ENCODE measurements around the gene PDGFC. TPM values are rescaled to one million over a fixed set of nuclear protein-coding genes. Genes with fewer than 3 reads are reported as not detected.
A peak's percentile ranks its signal among the peaks of the same experiment; 100 is the strongest.

The PDGFC gene
- total RNA-seq, 1 donor from 2014 or later: 42.5 TPM

DNA sequence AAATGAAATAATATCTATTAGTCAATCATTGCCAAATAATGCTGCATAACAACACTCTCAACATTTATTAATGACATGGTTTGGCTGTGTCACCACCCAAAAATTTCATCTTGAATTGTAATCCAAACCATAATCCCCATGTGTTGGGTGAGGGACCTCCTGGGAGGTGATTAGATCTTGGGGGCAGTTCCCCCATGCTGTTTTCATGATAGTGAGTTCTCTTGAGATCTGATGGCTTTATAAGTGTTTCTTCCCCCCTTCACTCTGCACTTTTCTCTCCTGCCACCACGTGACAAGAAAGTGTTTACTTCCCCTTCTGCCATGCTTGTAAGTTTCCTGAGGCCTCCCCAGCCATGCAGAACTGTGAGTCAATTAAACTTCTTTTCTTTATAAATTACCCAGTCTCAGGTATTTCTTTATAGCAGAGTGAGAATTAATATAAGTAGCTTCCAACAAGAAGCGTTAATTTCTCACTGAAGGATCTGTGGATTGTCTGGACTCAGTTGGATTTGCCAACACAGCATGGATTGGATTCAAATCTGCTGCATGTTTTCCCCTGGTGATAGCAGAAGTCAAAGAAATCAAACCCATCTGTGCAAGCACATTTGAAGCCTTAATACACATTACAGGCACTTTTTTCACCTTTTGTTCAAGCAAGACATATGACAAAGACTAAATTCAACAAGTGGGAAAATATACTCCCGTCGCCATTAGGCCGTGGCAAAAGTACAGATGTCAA, 216.6 kb downstream of the PDGFC start:
- peaks cover 15% of the 10 kb centered on the region for H3K36me3 Mint-ChIP-seq (ENCODE audit: insufficient read depth)
- no peak overlapping the region for H3K27ac Mint-ChIP-seq
- no peaks in the 10 kb centered on the region for H3K4me1 Mint-ChIP-seq (ENCODE audit: low read depth)

GRCh38 chr4:156751486-156751885, 220.1 kb downstream of the PDGFC start:
- Mint-ChIP-seq H3K27me3 (no peaks in the 10 kb centered on the region), H3K4me3 (ENCODE audit: low read depth) (no peak overlapping the region), H3K9me3 (ENCODE audit: low read depth) (peaks cover 4% of the 10 kb centered on the region), H3K27ac (no peak overlapping the region), H3K36me3 (ENCODE audit: insufficient read depth) (peaks cover 1% of the 10 kb centered on the region), H3K4me1 (ENCODE audit: low read depth) (no peaks in the 10 kb centered on the region)
- TF ChIP-seq, protein P1, sequence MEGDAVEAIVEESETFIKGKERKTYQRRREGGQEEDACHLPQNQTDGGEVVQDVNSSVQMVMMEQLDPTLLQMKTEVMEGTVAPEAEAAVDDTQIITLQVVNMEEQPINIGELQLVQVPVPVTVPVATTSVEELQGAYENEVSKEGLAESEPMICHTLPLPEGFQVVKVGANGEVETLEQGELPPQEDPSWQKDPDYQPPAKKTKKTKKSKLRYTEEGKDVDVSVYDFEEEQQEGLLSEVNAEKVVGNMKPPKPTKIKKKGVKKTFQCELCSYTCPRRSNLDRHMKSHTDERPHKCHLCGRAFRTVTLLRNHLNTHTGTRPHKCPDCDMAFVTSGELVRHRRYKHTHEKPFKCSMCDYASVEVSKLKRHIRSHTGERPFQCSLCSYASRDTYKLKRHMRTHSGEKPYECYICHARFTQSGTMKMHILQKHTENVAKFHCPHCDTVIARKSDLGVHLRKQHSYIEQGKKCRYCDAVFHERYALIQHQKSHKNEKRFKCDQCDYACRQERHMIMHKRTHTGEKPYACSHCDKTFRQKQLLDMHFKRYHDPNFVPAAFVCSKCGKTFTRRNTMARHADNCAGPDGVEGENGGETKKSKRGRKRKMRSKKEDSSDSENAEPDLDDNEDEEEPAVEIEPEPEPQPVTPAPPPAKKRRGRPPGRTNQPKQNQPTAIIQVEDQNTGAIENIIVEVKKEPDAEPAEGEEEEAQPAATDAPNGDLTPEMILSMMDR (IDR thresholded peaks at IDR 0.05; ENCODE audit: unreplicated experiment): no peak
- no peak for DNase-seq (ENCODE audit: low spot score, unreplicated experiment)

More for the DNA sequence above, 216.6 kb downstream of the PDGFC start:
- Mint-ChIP-seq H3K4me3 (ENCODE audit: low read depth) (no peak overlapping the region), H3K9me3 (ENCODE audit: low read depth) (peaks cover 12% of the 10 kb centered on the region), H3K27me3 (no peaks in the 10 kb centered on the region)
- TF ChIP-seq, protein P1 (IDR thresholded peaks at IDR 0.05; ENCODE audit: unreplicated experiment): no peak
- no peak for DNase-seq (ENCODE audit: low spot score, unreplicated experiment)

- no peaks in the 10 kb centered on the region for H3K4me1 Mint-ChIP-seq (ENCODE audit: low read depth)
- H3K36me3 Mint-ChIP-seq (ENCODE audit: insufficient read depth): no peaks in the 10 kb centered on the region
- TF ChIP-seq, protein P1 (IDR thresholded peaks at IDR 0.05; ENCODE audit: unreplicated experiment): no peak
- no peaks in the 10 kb centered on the region for H3K9me3 Mint-ChIP-seq (ENCODE audit: low read depth)
- DNase-seq (ENCODE audit: low spot score, unreplicated experiment): no peak
- no peak overlapping the region for H3K27ac Mint-ChIP-seq
- H3K27me3 Mint-ChIP-seq: no peaks in the 10 kb centered on the region
- no peak overlapping the region for H3K4me3 Mint-ChIP-seq (ENCODE audit: low read depth)
Measured at GRCh38 chr4:156749426-156750403, 221.9 kb downstream of the PDGFC start.

DNA sequence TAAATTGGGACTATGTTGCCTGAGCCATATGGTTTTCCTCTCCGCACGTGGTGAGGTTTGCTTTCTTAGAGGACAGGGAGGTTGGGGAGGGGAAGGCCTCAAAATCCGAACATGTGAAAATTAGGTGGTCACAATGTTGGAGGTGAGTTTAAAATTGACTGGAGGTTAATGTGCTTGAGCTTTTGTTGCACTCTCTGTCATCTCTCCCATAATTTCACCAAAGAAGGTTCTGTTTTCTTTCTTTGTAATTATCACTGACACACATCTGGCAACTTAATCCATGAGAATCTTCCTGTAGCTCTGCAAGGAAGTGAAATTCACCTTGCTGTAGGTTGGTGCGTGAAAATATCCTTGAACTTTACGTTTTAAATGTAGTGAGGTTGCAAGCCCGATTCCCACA, 225.5 kb downstream of the PDGFC start:
- TF ChIP-seq, protein P1 (IDR thresholded peaks at IDR 0.05; ENCODE audit: unreplicated experiment): no peak
- Mint-ChIP-seq H3K36me3 (ENCODE audit: insufficient read depth) (no peaks in the 10 kb centered on the region), H3K27ac (no peak overlapping the region), H3K27me3 (no peaks in the 10 kb centered on the region), H3K4me3 (ENCODE audit: low read depth) (no peak overlapping the region), H3K9me3 (ENCODE audit: low read depth) (peaks cover 6% of the 10 kb centered on the region), H3K4me1 (ENCODE audit: low read depth) (no peaks in the 10 kb centered on the region)
- no peak for DNase-seq (ENCODE audit: low spot score, unreplicated experiment)

- H3K9me3 Mint-ChIP-seq (ENCODE audit: low read depth): peaks cover 6% of the 10 kb centered on the region
- no peaks in the 10 kb centered on the region for H3K4me1 Mint-ChIP-seq (ENCODE audit: low read depth)
- DNase-seq (ENCODE audit: low spot score, unreplicated experiment): no peak
- H3K4me3 Mint-ChIP-seq (ENCODE audit: low read depth): no peak overlapping the region
- TF ChIP-seq, protein P1 (IDR thresholded peaks at IDR 0.05; ENCODE audit: unreplicated experiment): no peak
- H3K27me3 Mint-ChIP-seq: no peaks in the 10 kb centered on the region
- H3K36me3 Mint-ChIP-seq (ENCODE audit: insufficient read depth): no peaks in the 10 kb centered on the region
- peak overlapping the region; percentile 37 for H3K27ac Mint-ChIP-seq
Measured at GRCh38 chr4:156738766-156739165, 232.8 kb downstream of the PDGFC start.
